ENCODE measurements around the gene PDE8B. TPM values are rescaled to one million over a fixed set of nuclear protein-coding genes. Genes with fewer than 3 reads are reported as not detected.

PDE8B gene
- total RNA-seq, 1 experiment from 2014 or later = 0.17 TPM

- no peaks in the 10 kb centered on the region for H3K79me2 ChIP-seq (ENCODE audit: insufficient read depth, low read length)
- no peak overlapping the region for H3K9ac ChIP-seq (ENCODE audit: low read length)
- H3K4me3 ChIP-seq (replicated peaks in 1 of 2; ENCODE audit: low read depth in 1 of 2, low read length in 2 of 2) = no peak overlapping the region
- no TSS peak for BruUV-seq (replicated peaks)
- no peaks in the 10 kb centered on the region for H3K27me3 ChIP-seq (ENCODE audit: insufficient read depth, low read length)
- TF ChIP-seq CTCF (IDR thresholded peaks at IDR 0.05 in 2 of 3, conservative IDR thresholded peaks at IDR 0.05 in 1 of 3; ENCODE audit: borderline replicate concordance in 1 of 3, insufficient read depth in 1 of 3, low read depth in 2 of 3, low read length in 2 of 3) = no peak
- TF ChIP-seq ZFX (IDR thresholded peaks at IDR 0.05) = no peak
- TF ChIP-seq CBX3 (IDR thresholded peaks at IDR 0.05; ENCODE audit: low read depth) = no peak
- TF ChIP-seq RAD21 (IDR thresholded peaks at IDR 0.05; ENCODE audit: low read depth) = no peak
- no peak for TF ChIP-seq ZNF274 (IDR thresholded peaks at IDR 0.05; ENCODE audit: low read depth, low read length)
- no peak for TF ChIP-seq TCF7L2 (IDR thresholded peaks at IDR 0.05; ENCODE audit: borderline replicate concordance, extremely low read depth, insufficient read depth, insufficient read length)
- no peak for TF ChIP-seq EZH2 (IDR thresholded peaks at IDR 0.05)
- no peak for TF ChIP-seq MAX (IDR thresholded peaks at IDR 0.05)
- no peak for TF ChIP-seq SIN3A (IDR thresholded peaks at IDR 0.05; ENCODE audit: low read depth)
- no peak for TF ChIP-seq EGR1 (IDR thresholded peaks at IDR 0.05; ENCODE audit: low read depth)
- TF ChIP-seq REST (IDR thresholded peaks at IDR 0.05; ENCODE audit: low read depth) = no peak
- no peak for TF ChIP-seq ZBTB33 (IDR thresholded peaks at IDR 0.05; ENCODE audit: extremely low read depth, insufficient replicate concordance, low read length)
- no peak for TF ChIP-seq ELF1 (IDR thresholded peaks at IDR 0.05; ENCODE audit: borderline replicate concordance, low read depth)
- no peak for TF ChIP-seq FOSL1 (IDR thresholded peaks at IDR 0.05; ENCODE audit: low read depth)
- TF ChIP-seq YY1 (IDR thresholded peaks at IDR 0.05; ENCODE audit: extremely low read depth, insufficient replicate concordance, low read depth, low read length) = no peak
- no peak for TF ChIP-seq POLR2A (IDR thresholded peaks at IDR 0.05; ENCODE audit: borderline replicate concordance, extremely low read depth, insufficient read depth, insufficient read length)
- no peak; the same call in 1 of the 2 replicates for TF ChIP-seq SP1 (IDR thresholded peaks at IDR 0.05; ENCODE audit: low read depth)
- no peak for TF ChIP-seq SRF (IDR thresholded peaks at IDR 0.05; ENCODE audit: low read depth)
- peaks cover 10 to 21% of the 10 kb centered on the region in 2 experiments; a peak in 3 of 4 replicates for H3K4me1 ChIP-seq (ENCODE audit: control insufficient read depth in 1 of 2, insufficient read depth in 2 of 2, low read length in 2 of 2)
- no peak overlapping the region for H3K27ac ChIP-seq (ENCODE audit: low read depth, low read length)
- H3K36me3 ChIP-seq (ENCODE audit: control insufficient read depth in 1 of 2, insufficient read depth in 2 of 2, low read length in 2 of 2) = no peaks in the 10 kb centered on the region
- ChIA-PET POLR2A (no interaction called here), RAD21 (ENCODE audit: low non-redundant PET in 1 of 2, low total read pairs in 2 of 2, uncharacterized antibody in 2 of 2, unreplicated experiment in 2 of 2) (no interaction called here), CTCF (no interaction called here)
- DNase-seq (ENCODE audit: low read depth, low spot score) (no peak), ATAC-seq (peak; percentile 22; the same call in 1 of the 2 replicates)
- no peaks in the 10 kb centered on the region for H4K20me1 ChIP-seq (ENCODE audit: insufficient read depth)
- no peaks in the 10 kb centered on the region for H3K9me2 ChIP-seq (ENCODE audit: insufficient read depth)
- intact Hi-C loops (cut with micrococcal nuclease) = no loop called here
- H2AFZ ChIP-seq (ENCODE audit: low read depth, low read length, poor library complexity, severe bottlenecking) = no peak overlapping the region
- no peaks in the 10 kb centered on the region for H3K9me3 ChIP-seq (ENCODE audit: control insufficient read depth in 1 of 2, insufficient read depth in 1 of 2, low read depth in 1 of 2, low read length in 2 of 2)
- peak overlapping the region; percentile 16 for H3K4me2 ChIP-seq (ENCODE audit: low read length)
These were observed 42.8 kb upstream of the PDE8B start for GRCh38 chr5:77167695-77168121.

Data from HCT116 (cell line).